C4-2B (cell line): Measurements from ENCODE around the gene OPALIN.

ENCODE experiments used
- H3K27ac ChIP-seq: fragments of 450-650 bp; 2 replicates; pipeline ENCODE4 v1.5.1; 2017
- ZFX ChIP-seq: fragments of 450-650 bp; IDR thresholded peaks from 2 replicates; pipeline ENCODE4 v1.6.1; 2017
- TF ChIP-seq, protein P1 (sequence below): fragments of 450-650 bp; conservative IDR thresholded peaks from 2 replicates; pipeline ENCODE4 v1.5.1; 2017; ENCODE audit warnings: mild to moderate bottlenecking

The OPALIN gene

DNA sequence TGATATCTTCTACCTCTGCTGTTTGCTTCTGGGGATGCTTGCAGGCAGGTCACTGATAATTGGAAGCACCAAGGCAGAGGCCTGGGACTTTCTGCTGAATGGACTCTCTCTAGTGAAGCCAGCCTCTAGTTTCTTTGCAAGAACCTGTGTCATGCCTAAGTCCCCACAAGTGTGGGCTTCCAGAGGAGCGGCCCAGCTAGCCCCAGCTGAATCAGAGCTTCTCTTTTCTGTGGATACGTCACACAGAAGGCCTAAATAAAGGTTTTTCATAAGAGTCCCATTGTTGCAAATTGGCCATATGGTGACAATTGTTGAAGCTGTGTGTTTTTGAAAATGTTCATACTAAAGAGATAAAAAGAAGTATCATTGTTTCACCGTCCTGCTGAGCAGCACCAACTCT is 6.8 kb upstream of the OPALIN start:
- TF ChIP-seq ZFX = no peak
- TF ChIP-seq, protein P1, sequence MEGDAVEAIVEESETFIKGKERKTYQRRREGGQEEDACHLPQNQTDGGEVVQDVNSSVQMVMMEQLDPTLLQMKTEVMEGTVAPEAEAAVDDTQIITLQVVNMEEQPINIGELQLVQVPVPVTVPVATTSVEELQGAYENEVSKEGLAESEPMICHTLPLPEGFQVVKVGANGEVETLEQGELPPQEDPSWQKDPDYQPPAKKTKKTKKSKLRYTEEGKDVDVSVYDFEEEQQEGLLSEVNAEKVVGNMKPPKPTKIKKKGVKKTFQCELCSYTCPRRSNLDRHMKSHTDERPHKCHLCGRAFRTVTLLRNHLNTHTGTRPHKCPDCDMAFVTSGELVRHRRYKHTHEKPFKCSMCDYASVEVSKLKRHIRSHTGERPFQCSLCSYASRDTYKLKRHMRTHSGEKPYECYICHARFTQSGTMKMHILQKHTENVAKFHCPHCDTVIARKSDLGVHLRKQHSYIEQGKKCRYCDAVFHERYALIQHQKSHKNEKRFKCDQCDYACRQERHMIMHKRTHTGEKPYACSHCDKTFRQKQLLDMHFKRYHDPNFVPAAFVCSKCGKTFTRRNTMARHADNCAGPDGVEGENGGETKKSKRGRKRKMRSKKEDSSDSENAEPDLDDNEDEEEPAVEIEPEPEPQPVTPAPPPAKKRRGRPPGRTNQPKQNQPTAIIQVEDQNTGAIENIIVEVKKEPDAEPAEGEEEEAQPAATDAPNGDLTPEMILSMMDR = no peak
- H3K27ac ChIP-seq = no peak overlapping the region

DNA sequence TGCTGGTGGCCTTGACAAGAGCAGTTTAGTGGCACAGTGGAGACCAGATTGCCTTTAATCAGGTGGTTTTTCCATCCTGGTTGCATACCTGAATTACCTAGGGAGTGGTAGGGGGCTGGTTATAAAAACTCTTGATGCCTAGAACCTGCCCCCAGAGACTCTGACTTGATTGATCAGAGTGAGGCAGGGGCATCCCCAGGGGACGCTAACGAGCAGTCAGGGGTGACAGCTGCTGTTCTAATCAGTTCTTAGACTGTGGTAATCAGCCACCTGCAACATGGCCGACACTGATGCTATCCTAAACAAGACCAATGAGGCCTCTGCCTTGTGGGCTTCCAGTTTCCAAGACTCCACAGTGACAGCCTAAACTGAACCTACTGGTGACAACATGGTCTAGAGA is 2.0 kb upstream of the OPALIN start:
- H3K27ac ChIP-seq = no peak overlapping the region
- TF ChIP-seq ZFX = no peak
- TF ChIP-seq, protein P1 = no peak

DNA sequence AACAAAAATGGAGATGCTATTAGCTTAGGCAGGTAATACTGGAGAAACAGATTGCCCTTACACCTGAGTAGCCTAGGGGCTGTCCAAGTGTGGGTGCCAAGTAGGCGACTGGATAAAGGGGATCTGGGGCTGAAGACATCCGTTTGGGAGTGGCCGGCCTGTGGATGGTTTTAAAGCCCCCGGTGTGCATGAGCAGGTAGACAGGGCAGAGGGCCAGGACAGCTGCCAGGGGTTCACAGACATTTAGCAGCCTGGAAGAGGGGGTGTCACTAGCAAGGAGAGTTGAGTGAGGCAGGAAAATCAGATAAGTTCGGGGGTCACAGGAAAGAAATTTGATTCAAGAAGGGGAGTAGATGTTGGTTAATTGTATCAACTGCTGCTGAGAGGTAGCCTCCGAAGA is 1.5 kb upstream of the OPALIN start:
- TF ChIP-seq, protein P1 = no peak
- TF ChIP-seq ZFX = no peak
- no peak overlapping the region for H3K27ac ChIP-seq

DNA sequence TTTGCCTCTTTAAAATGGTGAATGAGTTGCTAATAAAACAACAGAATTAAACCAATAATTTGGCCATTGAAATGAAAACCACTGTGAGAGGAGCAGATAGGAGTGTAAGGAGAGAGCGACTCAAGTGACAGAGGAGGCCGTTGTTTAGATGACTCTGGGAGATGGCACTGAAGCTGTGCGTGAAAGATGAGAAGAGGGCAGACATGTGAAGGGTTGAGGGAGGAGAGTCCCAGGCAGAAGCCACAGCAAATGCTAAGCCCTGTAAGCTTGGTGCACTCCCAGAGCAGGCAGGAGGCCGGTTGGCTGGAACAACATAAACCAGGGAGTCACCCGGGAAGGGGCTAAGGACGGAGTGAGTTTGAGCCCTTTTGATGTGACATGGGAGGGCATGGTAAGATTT is 814 bp upstream of the OPALIN start:
- TF ChIP-seq, protein P1 = no peak
- H3K27ac ChIP-seq = no peak overlapping the region

DNA sequence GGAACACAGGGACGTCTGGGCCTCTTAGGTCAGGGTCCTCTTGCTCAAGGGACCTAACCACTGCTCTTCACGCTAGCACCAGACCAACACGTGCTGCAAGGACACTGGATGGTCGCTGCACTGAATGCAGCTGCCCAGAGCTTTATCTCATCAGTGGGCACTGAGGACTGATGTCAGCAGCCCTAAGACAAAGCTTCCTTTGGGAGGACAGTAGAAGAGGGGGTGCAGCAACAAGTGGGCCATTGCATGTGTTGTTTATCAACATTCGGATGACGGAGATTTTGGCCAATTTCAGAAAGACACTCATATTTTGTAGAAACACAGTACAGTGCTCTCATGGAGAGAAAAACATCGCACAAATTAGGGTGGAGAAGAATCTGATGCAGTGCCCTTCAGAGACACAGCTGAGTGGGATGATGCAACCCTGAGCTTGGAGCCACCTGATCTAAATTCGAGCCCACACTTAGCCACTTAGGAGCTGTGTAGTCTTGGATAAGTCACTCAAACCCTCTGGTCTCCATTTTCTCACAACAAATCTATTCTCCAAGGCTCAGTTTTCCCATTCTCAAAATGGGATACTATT is 1.7 kb downstream of the OPALIN start:
- H3K27ac ChIP-seq = no peak overlapping the region
- TF ChIP-seq, protein P1 = no peak
- TF ChIP-seq ZFX = no peak

DNA sequence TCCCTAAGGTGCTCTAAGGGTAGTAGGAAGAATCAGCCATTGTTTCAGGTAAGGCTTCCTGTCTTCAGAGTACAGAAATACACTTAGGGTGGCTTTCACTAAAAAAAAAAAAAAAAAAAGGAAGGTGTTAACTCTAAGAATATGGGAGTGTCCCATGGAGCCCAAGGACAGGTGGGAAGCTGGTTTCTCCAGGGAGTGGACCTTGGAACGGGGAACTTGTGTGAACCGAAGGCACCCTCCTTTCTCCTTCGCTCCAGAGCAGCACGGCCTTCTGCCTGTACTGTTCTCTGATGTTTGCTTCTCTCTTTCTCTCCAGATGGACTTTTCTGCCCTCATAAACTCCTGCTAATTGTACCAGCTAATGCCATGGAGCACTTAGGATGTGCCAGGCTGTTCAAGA is 6.2 kb downstream of the OPALIN start:
- H3K27ac ChIP-seq = no peak overlapping the region
- TF ChIP-seq, protein P1 = no peak
- no peak for TF ChIP-seq ZFX

DNA sequence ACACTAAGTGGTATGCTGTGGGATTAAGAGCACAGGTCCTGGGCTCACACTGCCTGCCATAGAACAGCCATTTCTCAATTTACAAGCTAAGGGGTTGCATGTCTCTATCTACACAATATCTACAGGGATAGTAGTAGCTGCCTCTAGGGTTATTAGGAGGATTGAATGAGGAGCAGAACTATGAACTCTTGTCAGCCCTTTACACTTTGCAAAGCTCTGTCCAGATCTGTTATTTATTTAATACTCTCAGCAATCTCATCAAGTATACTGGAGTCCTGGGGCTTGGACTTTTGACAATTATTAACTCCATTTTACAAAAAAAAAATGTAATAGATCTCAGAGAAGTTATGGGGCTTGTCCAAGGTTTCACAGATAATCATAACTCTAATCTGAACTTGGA is 6.8 kb downstream of the OPALIN start:
- TF ChIP-seq ZFX = no peak
- TF ChIP-seq, protein P1 = no peak
- no peak overlapping the region for H3K27ac ChIP-seq
